H1 (cell line): ENCODE data around the gene GPATCH4. TPM values are rescaled to one million over a fixed set of nuclear protein-coding genes. Genes with fewer than 3 reads are reported as not detected.
A peak's percentile ranks its signal among the peaks of the same experiment; 100 is the strongest.

Experiments used
- CEBPB ChIP-seq: IDR thresholded peaks from 2 replicates; pipeline ENCODE4 v1.6.1; 2012; ENCODE audit warnings: low read depth, low read length
- CREB1 ChIP-seq: IDR thresholded peaks from 2 replicates; pipeline ENCODE4 v1.6.1; 2012; ENCODE audit warnings: inconsistent platforms
- GABPA ChIP-seq: IDR thresholded peaks from 2 replicates; pipeline ENCODE4 v1.6.1; 2011; ENCODE audit warnings: mild to moderate bottlenecking, low read length, moderate library complexity, borderline replicate concordance; ENCODE audit not compliant: insufficient read depth
- HDAC2 ChIP-seq, 2 experiments: fragments of 300-600 bp in 1 of 2; sonication (generic) in 1 of 2; IDR thresholded peaks; 2 replicates each; pipeline ENCODE4 v1.6.1; 2011 to 2012; ENCODE audit warnings: low read depth in 2 of 2, low read length in 2 of 2, mild to moderate bottlenecking in 2 of 2, moderate library complexity in 2 of 2, borderline replicate concordance in 1 of 2, inconsistent platforms in 1 of 2
- TCF12 ChIP-seq: IDR thresholded peaks from 2 replicates; pipeline ENCODE4 v1.6.1; 2011; ENCODE audit warnings: low read depth, mild to moderate bottlenecking, low read length
- polyA plus RNA-seq, 7 experiments: library from polyadenylated mRNA; depleted of rRNA in 3 of 7; stranded (reverse) in 5 of 7; unstranded in 2 of 7; fragments of >200 nt in 5 of 7; fragments of 200-250 nt in 2 of 7; gene quantifications; 1 replicate in 5 of 7; 2 replicates in 1 of 7; 4 replicates in 1 of 7; pipeline versions ENCODE4 v1.2.1 to v1.2.3, GENCODE V29; 2011 to 2013; ENCODE audit warnings: missing spikeins in 2 of 7, mixed read lengths in 2 of 7
- total RNA-seq: library from RNA; stranded (reverse); fragmentation: NEBNext Ultra II Directional; extraction: Animal tissue kit (Norgen Biotek cat#: 25700); gene quantifications from 2 replicates; pipeline ENCODE4 v1.2.1, GENCODE V29; 2021

The GPATCH4 gene
- total and polyA plus RNA-seq, 2 of the 8 experiments (the other 6 are each of a cell fraction or from before 2014, with no cell fraction given), result 20.5 to 47.9 TPM

DNA sequence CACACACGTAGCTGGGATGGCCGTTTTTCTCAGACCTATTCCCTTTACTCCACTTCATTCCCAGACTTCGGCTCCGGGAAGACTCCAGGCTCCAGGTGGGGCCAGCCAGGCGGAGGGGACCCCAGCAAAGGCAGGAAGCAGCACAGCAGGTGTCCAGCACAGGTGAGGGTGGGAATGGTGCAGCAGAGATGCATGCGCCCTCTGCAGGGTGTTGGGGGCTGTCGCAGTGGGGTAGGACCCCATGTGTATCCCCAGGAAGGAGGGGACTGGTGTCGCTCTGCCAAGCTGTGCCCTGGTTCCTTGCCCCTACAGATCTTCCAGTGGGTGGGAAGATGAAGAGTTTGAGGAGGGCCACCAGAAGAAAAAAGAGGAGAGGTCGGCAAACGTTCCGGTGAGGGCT is 16.5 kb downstream of the GPATCH4 start (continued):
- TF ChIP-seq CREB1, result no peak; the same call in 1 of the 2 replicates
- 0 out of 2 replicates have a peak, but pooled peaks have one; percentile 66 for TF ChIP-seq TCF12
- 0 out of 4 replicates have a peak, but pooled peaks of 1 of the 2 experiments have one; percentile 51 for TF ChIP-seq HDAC2 (IDR thresholded peaks at IDR 0.05; ENCODE audit: borderline replicate concordance in 1 of 2, low read depth in 2 of 2, low read length in 2 of 2)
- TF ChIP-seq CEBPB, result 0 out of 2 replicates have a peak, but pooled peaks have one; percentile 10
- no peak for TF ChIP-seq GABPA
